GM10266 (cell line): ENCODE results near the gene GPR156.

ENCODE experiments used
- DNase-seq: peaks from one replicate; pipeline ENCODE4 v3.0.0; 2012; ENCODE audit errors: extremely low spot score
- TF ChIP-seq, protein P1 (sequence below): IDR thresholded peaks from 2 replicates; pipeline ENCODE4 v1.5.1; 2012; ENCODE audit warnings: mild to moderate bottlenecking, low read depth; ENCODE audit not compliant: control insufficient read depth, insufficient read depth; ENCODE audit errors: missing control alignments

GPR156 gene

DNA sequence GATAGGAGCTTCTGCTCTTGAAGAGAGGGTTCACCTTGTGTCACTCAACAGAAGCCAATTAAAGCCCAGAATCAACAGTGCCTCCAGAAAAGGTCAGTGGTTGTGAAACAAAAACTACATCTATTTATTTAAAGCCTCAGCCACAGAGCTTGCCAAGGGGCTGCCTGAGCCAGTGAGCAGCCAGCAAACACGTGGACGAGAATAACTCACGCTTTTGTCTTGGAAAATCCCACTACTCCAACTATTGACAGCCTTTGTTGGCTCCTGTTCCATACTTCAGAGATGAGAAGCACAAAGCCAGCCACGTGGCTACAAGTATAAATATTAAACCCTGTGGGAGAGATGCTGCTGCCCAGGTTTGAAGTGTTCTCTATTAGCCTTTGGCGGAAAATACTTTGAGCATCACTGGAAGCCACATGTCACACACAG is 10.3 kb downstream of the GPR156 start:
- TF ChIP-seq, protein P1, sequence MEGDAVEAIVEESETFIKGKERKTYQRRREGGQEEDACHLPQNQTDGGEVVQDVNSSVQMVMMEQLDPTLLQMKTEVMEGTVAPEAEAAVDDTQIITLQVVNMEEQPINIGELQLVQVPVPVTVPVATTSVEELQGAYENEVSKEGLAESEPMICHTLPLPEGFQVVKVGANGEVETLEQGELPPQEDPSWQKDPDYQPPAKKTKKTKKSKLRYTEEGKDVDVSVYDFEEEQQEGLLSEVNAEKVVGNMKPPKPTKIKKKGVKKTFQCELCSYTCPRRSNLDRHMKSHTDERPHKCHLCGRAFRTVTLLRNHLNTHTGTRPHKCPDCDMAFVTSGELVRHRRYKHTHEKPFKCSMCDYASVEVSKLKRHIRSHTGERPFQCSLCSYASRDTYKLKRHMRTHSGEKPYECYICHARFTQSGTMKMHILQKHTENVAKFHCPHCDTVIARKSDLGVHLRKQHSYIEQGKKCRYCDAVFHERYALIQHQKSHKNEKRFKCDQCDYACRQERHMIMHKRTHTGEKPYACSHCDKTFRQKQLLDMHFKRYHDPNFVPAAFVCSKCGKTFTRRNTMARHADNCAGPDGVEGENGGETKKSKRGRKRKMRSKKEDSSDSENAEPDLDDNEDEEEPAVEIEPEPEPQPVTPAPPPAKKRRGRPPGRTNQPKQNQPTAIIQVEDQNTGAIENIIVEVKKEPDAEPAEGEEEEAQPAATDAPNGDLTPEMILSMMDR, result no peak
- no peak for DNase-seq

DNA sequence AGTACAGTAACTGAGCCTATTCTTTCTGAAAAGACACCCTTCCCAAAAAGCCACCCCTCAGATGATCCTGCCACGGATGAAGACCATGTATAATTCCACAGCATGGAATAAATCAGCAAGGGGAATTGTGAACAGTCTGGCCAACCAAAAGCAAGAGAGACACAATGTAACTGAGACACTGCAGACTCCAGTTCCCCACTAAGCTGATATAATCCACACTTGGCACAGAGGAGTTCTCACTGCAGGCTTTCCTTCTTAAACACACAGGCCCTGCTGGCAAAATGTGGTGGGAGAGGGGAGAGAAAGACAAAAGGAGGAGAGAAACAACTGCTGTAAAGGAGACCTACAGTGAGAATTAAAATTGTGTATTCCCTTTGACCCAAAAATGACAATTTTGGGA is 12.7 kb downstream of the GPR156 start:
- TF ChIP-seq, protein P1, result no peak
- no peak for DNase-seq

DNA sequence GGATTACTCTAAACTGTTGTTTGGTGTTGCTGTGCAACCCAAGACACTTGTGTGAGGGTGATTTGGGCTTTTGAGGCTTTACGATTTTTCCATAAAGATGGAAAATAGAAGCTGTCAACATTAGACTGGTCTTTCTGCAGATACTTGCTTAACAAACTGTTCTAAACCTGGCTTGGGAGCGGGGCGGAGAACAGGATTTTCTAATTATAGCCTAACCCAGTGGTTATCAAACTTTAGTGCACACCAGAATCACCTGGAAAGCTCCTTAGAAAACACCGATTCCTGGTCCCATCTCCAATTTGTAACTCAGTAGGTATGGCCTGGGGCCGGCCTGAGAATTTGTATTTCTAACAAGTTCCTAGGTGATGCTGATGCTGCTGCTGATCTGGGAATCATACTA is 19.0 kb downstream of the GPR156 start:
- no peak for DNase-seq

GRCh38 chr3:120264963-120265362 is 20.1 kb downstream of the GPR156 start:
- TF ChIP-seq, protein P1, result no peak

More for the DNA sequence above, 19.0 kb downstream of the GPR156 start:
- TF ChIP-seq, protein P1, result no peak

GRCh38 chr3:120263792-120264191 is 21.2 kb downstream of the GPR156 start:
- TF ChIP-seq, protein P1, result no peak
- no peak for DNase-seq

More at GRCh38 chr3:120264963-120265362, 20.1 kb downstream of the GPR156 start:
- DNase-seq, result no peak

DNA sequence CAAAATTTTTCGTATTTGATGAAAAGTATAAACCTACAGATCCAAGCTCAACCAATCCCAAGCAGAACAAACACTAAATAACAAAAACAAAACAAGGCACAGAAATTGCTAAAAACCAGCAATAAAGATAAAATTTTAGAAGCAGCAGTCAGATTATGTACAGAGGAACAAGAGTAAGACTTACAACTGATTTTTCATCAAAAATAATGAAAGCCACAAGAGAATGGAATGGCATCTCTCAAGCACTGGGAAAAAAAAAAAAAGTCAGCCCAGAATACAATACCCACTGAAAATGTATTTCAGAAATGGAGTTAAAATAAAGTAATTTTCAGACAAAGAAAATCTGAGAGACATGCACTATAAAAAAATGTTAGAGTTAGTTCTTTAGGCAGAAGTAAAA is 27.0 kb downstream of the GPR156 start:
- TF ChIP-seq, protein P1, result no peak
- no peak for DNase-seq

DNA sequence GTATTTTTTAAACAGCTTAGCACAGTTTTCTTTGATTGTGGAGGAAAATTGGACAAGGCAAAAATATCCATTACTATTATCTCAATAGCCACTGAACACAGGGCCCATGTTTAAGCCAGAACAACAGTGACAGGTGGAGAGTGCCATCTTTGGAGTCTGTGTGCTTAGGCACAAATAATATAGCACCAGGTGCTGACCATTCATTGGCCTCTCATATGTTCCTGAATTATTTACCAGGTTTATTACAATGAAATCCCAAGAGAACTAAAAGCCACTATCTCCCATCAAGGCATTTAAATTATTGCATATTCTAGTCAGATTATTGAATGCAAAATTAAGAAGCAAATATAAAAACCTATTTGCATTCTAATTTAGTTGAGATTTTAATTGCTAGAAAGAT is 39.6 kb downstream of the GPR156 start:
- TF ChIP-seq, protein P1, result no peak
- no peak for DNase-seq
